IMR-90 (cell line): Measurements from ENCODE around the gene PCYOX1L. TPM values are rescaled to one million over a fixed set of nuclear protein-coding genes. Genes with fewer than 3 reads are reported as not detected.
A peak's percentile ranks its signal among the peaks of the same experiment; 100 is the strongest.

Experiments
- ATAC-seq: fragments of 200-7000 bp; cut with Tn5 transposase; 2 replicates; pipeline ENCODE4 v1.9.1; 2020; ENCODE audit warnings: low read depth, mild to moderate bottlenecking, moderate library complexity
- BruUV-seq: library from RNA; stranded (reverse); fragments of 400-500 nt; replicated peaks from 2 replicates; lab custom pipeline; 2021; lab: Mats Ljungman, UMichigan
- CTCF ChIA-PET: fragments of 300-600 bp; formaldehyde crosslinking; extraction: SDS; loops from one replicate; lab custom pipeline; 2021; ENCODE audit warnings: antibody characterized with exemption; lab: Yijun Ruan, JAX
- POLR2A ChIA-PET: fragments of 300-600 bp; sonication (Branson Sonifier 250); formaldehyde crosslinking; loops from one replicate; lab custom pipeline; 2022; ENCODE audit warnings: antibody characterized with exemption; ENCODE audit not compliant: unreplicated experiment; lab: Charles Lee
- DNase-seq: peaks from one replicate; pipeline ENCODE4 v3.0.0; 2013
- H2AFZ ChIP-seq: replicated peaks from 2 replicates; pipeline ENCODE3; 2013; ENCODE audit warnings: low read length, mild to moderate bottlenecking; ENCODE audit not compliant: poor library complexity
- H2AK5ac ChIP-seq: 2 replicates; pipeline ENCODE4 v1.6.1; 2013; ENCODE audit warnings: low read depth, low read length, inconsistent platforms
- H2AK9ac ChIP-seq: replicated peaks from 2 replicates; pipeline ENCODE3; 2013; ENCODE audit warnings: mild to moderate bottlenecking, low read depth, low read length, moderate library complexity; ENCODE audit not compliant: poor library complexity
- H2BK120ac ChIP-seq: 2 replicates; pipeline ENCODE4 v1.6.1; 2013; ENCODE audit warnings: low read depth, low read length, inconsistent platforms
- H2BK15ac ChIP-seq: 3 replicates; pipeline ENCODE4 v1.6.1; 2013; ENCODE audit warnings: low read depth, low read length, inconsistent platforms
- H2BK20ac ChIP-seq: 2 replicates; pipeline ENCODE4 v1.6.1; 2013; ENCODE audit warnings: low read depth, mild to moderate bottlenecking, inconsistent platforms, low read length, moderate library complexity
- H2BK5ac ChIP-seq: 2 replicates; pipeline ENCODE4 v1.6.1; 2013; ENCODE audit warnings: mild to moderate bottlenecking, low read depth, low read length, inconsistent platforms; ENCODE audit not compliant: poor library complexity, severe bottlenecking
- H3K14ac ChIP-seq: replicated peaks from 2 replicates; pipeline ENCODE4 v1.6.1; 2013; ENCODE audit warnings: low read depth, low read length, inconsistent platforms
- H3K18ac ChIP-seq: 2 replicates; pipeline ENCODE4 v1.6.1; 2013; ENCODE audit warnings: low read depth, low read length, control low read depth
- H3K23ac ChIP-seq: 2 replicates; pipeline ENCODE4 v1.6.1; 2013; ENCODE audit warnings: low read depth, low read length, inconsistent platforms
- H3K27ac ChIP-seq: 2 replicates; pipeline ENCODE4 v1.5.1; 2013; ENCODE audit warnings: mild to moderate bottlenecking, control low read depth, low read length; ENCODE audit not compliant: insufficient read depth
- H3K27me3 ChIP-seq: 2 replicates; pipeline ENCODE4 v1.6.1; 2013; ENCODE audit warnings: low read length; ENCODE audit not compliant: control insufficient read depth, insufficient read depth
- H3K36me3 ChIP-seq: 2 replicates; pipeline ENCODE4 v1.6.1; 2013; ENCODE audit warnings: low read length, mixed read lengths; ENCODE audit not compliant: control insufficient read depth, insufficient read depth
- H3K4ac ChIP-seq: 2 replicates; pipeline ENCODE4 v1.6.1; 2013; ENCODE audit warnings: low read depth, low read length, inconsistent platforms
- H3K4me1 ChIP-seq: 2 replicates; pipeline ENCODE4 v1.6.1; 2013; ENCODE audit warnings: low read length, mixed read lengths; ENCODE audit not compliant: control insufficient read depth, insufficient read depth
- H3K4me2 ChIP-seq: 2 replicates; pipeline ENCODE4 v1.6.1; 2013; ENCODE audit warnings: low read depth, mild to moderate bottlenecking, control low read depth, low read length, moderate library complexity
- H3K4me3 ChIP-seq: 2 replicates; pipeline ENCODE4 v1.5.1; 2013; ENCODE audit warnings: low read depth, mild to moderate bottlenecking, control low read depth, low read length, moderate library complexity; ENCODE audit not compliant: insufficient read depth
- H3K56ac ChIP-seq: 2 replicates; pipeline ENCODE4 v1.6.1; 2013; ENCODE audit warnings: low read length, inconsistent platforms; ENCODE audit not compliant: insufficient read depth; ENCODE audit errors: extremely low read depth
- H3K79me1 ChIP-seq, 2 experiments: 2 replicates each; pipeline ENCODE4 v1.6.1; 2013; ENCODE audit warnings: low read length in 2 of 2, inconsistent platforms in 1 of 2, low read depth in 1 of 2
- H3K9ac ChIP-seq: 2 replicates; pipeline ENCODE4 v1.6.1; 2013; ENCODE audit warnings: low read depth, low read length, control low read depth
- H3K9me1 ChIP-seq: 2 replicates; pipeline ENCODE4 v1.6.1; 2013; ENCODE audit warnings: low read length, inconsistent platforms; ENCODE audit not compliant: insufficient read depth
- H3K9me3 ChIP-seq: 2 replicates; pipeline ENCODE4 v1.6.1; 2013; ENCODE audit warnings: low read length; ENCODE audit not compliant: control insufficient read depth, insufficient read depth
- H4K20me1 ChIP-seq: 2 replicates; pipeline ENCODE4 v1.6.1; 2013; ENCODE audit warnings: low read length, inconsistent platforms; ENCODE audit not compliant: insufficient read depth
- H4K5ac ChIP-seq: 2 replicates; pipeline ENCODE4 v1.6.1; 2013; ENCODE audit warnings: mild to moderate bottlenecking, low read depth, low read length, control low read depth
- H4K8ac ChIP-seq, 2 experiments: 2 replicates each; pipeline ENCODE4 v1.6.1; 2013; ENCODE audit warnings: low read depth in 2 of 2, low read length in 2 of 2, control low read depth in 1 of 2, inconsistent platforms in 1 of 2
- H4K91ac ChIP-seq: 2 replicates; pipeline ENCODE4 v1.6.1; 2013; ENCODE audit warnings: low read depth, low read length, inconsistent platforms; ENCODE audit not compliant: insufficient read depth
- MAZ ChIP-seq: IDR thresholded peaks from 2 replicates; pipeline ENCODE4 v1.6.1; 2012; ENCODE audit warnings: low read depth, mild to moderate bottlenecking, low read length, improper control_type of control experiment, moderate library complexity, borderline replicate concordance
- SMC3 ChIP-seq: fragments of 150-350 bp; IDR thresholded peaks from 2 replicates; pipeline ENCODE4 v1.6.1; 2016; ENCODE audit warnings: low read depth, mild to moderate bottlenecking, antibody characterized with exemption, low read length, moderate library complexity
- WGBS, 2 experiments: methylation state at CpG; one replicate each; pipeline versions ENCODE4 v1.1.5 to v1.1.7; 2013; ENCODE audit warnings: missing lambda C conversion rate in 2 of 2; ENCODE audit not compliant: insufficient read length in 1 of 2; ENCODE audit errors: extremely low coverage in 2 of 2; 5-methylcytosine and 5-hydroxymethylcytosine counted together
- dilution Hi-C: fragments of 300-500 bp; cut with HindIII; formaldehyde crosslinking; loops from one replicate; pipeline ENCODE4 v1.14.3; 2018; ENCODE audit warnings: low sequenced_read_pairs; ENCODE audit not compliant: unreplicated experiment
- in situ Hi-C: fragments of 300-500 bp; cut with MboI; formaldehyde crosslinking; loops from 3 replicates; pipeline ENCODE4 v1.14.3; 2019; ENCODE audit warnings: low sequenced_read_pairs, inconsistent platforms, mixed read lengths
- intact Hi-C: fragments of 100-400 bp; cut with micrococcal nuclease; formaldehyde crosslinking; loops from 2 replicates; pipeline ENCODE4 v1.10.0; 2022
- polyA plus RNA-seq, 3 experiments: library from polyadenylated mRNA; depleted of rRNA; stranded (reverse); fragments of >200 nt; gene quantifications; 2 replicates each; pipeline ENCODE4 v1.2.3, GENCODE V29; 2012; ENCODE audit warnings: low replicate concordance in 1 of 3
- total RNA-seq: library from RNA; depleted of rRNA; stranded (reverse); fragments of >200 nt; gene quantifications from 2 replicates; pipeline ENCODE4 v1.2.3, GENCODE V29; 2012

PCYOX1L gene
- total and polyA plus RNA-seq, 2 of the 4 experiments (the other 2 are of a cell fraction): 7.0 to 14.3 TPM

GRCh38 chr5:149391524-149391923 lies 33.7 kb downstream of the PCYOX1L start:
- H4K5ac ChIP-seq: no peak overlapping the region
- H3K23ac ChIP-seq: no peak overlapping the region
- WGBS, 2 experiments: 76% methylated on average over 2 of the region's 6 CpGs; no CpG with 5 or more reads in 1 of the 2 experiments
- no peak overlapping the region for H2BK15ac ChIP-seq
- H3K9ac ChIP-seq: no peak overlapping the region
- peaks cover 13% of the 10 kb centered on the region for H3K9me1 ChIP-seq
- DNase-seq (no peak), ATAC-seq (no peak)
- no peak overlapping the region for H2BK20ac ChIP-seq
- H2AK5ac ChIP-seq: no peak overlapping the region
- no peak overlapping the region for H3K4me2 ChIP-seq
- H3K18ac ChIP-seq: no peak overlapping the region
- ChIA-PET CTCF (no interaction called here), POLR2A (no interaction called here)
- no peak overlapping the region for H2AK9ac ChIP-seq
- H2BK120ac ChIP-seq: no peak overlapping the region
- no peak overlapping the region for H3K27ac ChIP-seq
- H3K79me1 ChIP-seq: peaks cover 0 to 11% of the 10 kb centered on the region in 2 experiments; a peak in 1 of 4 replicates
- intact Hi-C loops: no loop called here
- no peak overlapping the region for H4K8ac ChIP-seq
- no peak overlapping the region; the same call in 1 of the 2 replicates for H3K4ac ChIP-seq
- no peaks in the 10 kb centered on the region for H3K36me3 ChIP-seq
- H3K27me3 ChIP-seq: no peaks in the 10 kb centered on the region
- no peak overlapping the region for H4K91ac ChIP-seq
- TF ChIP-seq MAZ (no peak), SMC3 (no peak)
- dilution Hi-C loops: no loop called here
- H3K56ac ChIP-seq: no peak overlapping the region
- peaks cover 2% of the 10 kb centered on the region for H3K9me3 ChIP-seq
- peaks cover 14% of the 10 kb centered on the region for H3K4me1 ChIP-seq
- no peak overlapping the region for H2BK5ac ChIP-seq
- no peak overlapping the region for H3K14ac ChIP-seq
- H3K4me3 ChIP-seq: no peak overlapping the region
- H2AFZ ChIP-seq: peak overlapping the region; percentile 24
- BruUV-seq: no TSS peak
- no peaks in the 10 kb centered on the region; the same call in 1 of the 2 replicates for H4K20me1 ChIP-seq
- in situ Hi-C loops: no loop called here
